Hepatocyte (in vitro differentiated cells): Measurements from ENCODE around the gene FAM222B.

Experiments used
- CTCF ChIP-seq: fragments of 200-600 bp; sonication (generic); IDR thresholded peaks from 2 replicates; pipeline ENCODE4 v1.5.1; 2016; ENCODE audit warnings: antibody characterized with exemption, mild to moderate bottlenecking; ENCODE audit not compliant: poor library complexity
- EZH2 ChIP-seq: fragments of 200-600 bp; sonication (generic); IDR thresholded peaks from 2 replicates; pipeline ENCODE4 v1.6.1; 2016; ENCODE audit warnings: antibody characterized with exemption, mild to moderate bottlenecking, borderline replicate concordance

- TF ChIP-seq CTCF (no peak), EZH2 (no peak)
Measured at GRCh38 chr17:28839221-28839620, 3.4 kb downstream of the FAM222B start.
